ENCODE data around the gene CORO2A.

- TF ChIP-seq CTCF (IDR thresholded peaks at IDR 0.05) (no peak), POLR2A (IDR thresholded peaks at IDR 0.05) (no peak)
Observed at GRCh38 chr9:98231770-98232478, 39.5 kb upstream of the CORO2A start.

Measured in heart left ventricle (tissue), 13 donors.